ENCODE results near the gene C5orf22. TPM values are rescaled to one million over a fixed set of nuclear protein-coding genes. Genes with fewer than 3 reads are reported as not detected.

The C5orf22 gene
- total and polyA plus RNA-seq, 2 donors (not counting 1 experiment from before 2014, with no cell fraction given): 7.5 to 28.9 TPM

GRCh38 chr5:31585166-31585894 is 53.2 kb downstream of the C5orf22 start:
- Histone ChIP-seq H3K4me1 (ENCODE audit: control insufficient read depth in 2 of 2, insufficient read depth in 2 of 2, low read length in 2 of 2) (no peaks in the 10 kb centered on the region), H4K20me1 (ENCODE audit: control insufficient read depth, insufficient read depth, low read length, poor library complexity, severe bottlenecking) (no peaks in the 10 kb centered on the region), H3K4me2 (replicated peaks; ENCODE audit: low read depth, low read length, poor library complexity, severe bottlenecking) (no peak overlapping the region), H3K27ac (ENCODE audit: low read length in 2 of 2) (no peak overlapping the region), H3K27me3 (replicated peaks in 1 of 4; ENCODE audit: control extremely low read depth in 1 of 4, control insufficient read depth in 3 of 4, insufficient read depth in 4 of 4, low read length in 3 of 4) (no peaks in the 10 kb centered on the region), H3K36me3 (replicated peaks in 1 of 2; ENCODE audit: control extremely low read depth in 1 of 2, control insufficient read depth in 1 of 2, extremely low read depth in 1 of 2, insufficient read depth in 2 of 2, low read length in 1 of 2) (no peaks in the 10 kb centered on the region), H3K79me2 (ENCODE audit: control insufficient read depth, insufficient read depth, low read length) (no peaks in the 10 kb centered on the region), H3K9me3 (ENCODE audit: control extremely low read depth in 1 of 3, control insufficient read depth in 2 of 3, insufficient read depth in 1 of 3, low read length in 2 of 3) (no peaks in the 10 kb centered on the region), H3K9ac (ENCODE audit: low read length) (no peak overlapping the region), H2AFZ (ENCODE audit: insufficient read depth, low read depth, low read length, poor library complexity, severe bottlenecking) (no peak overlapping the region), H3K4me3 (ENCODE audit: control extremely low read depth in 1 of 5, extremely low read depth in 1 of 5, insufficient read depth in 1 of 5, low read depth in 2 of 5, low read length in 4 of 5) (no peak overlapping the region)
- Mint-ChIP-seq H3K27ac (no peak overlapping the region), H3K4me3 (no peak overlapping the region), H3K4me1 (no peaks in the 10 kb centered on the region), H3K9me3 (ENCODE audit: insufficient read depth) (no peaks in the 10 kb centered on the region), H3K27me3 (peaks cover 26% of the 10 kb centered on the region)
- CTCF ChIA-PET: no interaction called here
- POLR2A ChIA-PET: no interaction called here
- intact Hi-C loops (cut with micrococcal nuclease): no loop called here
- 92% methylated on average over 2 of the region's 3 CpGs for WGBS (ENCODE audit: insufficient coverage)
- DNase-seq (no peak), ATAC-seq (ENCODE audit: low read depth) (no peak)
- TF ChIP-seq CTCF (IDR thresholded peaks at IDR 0.05) (no peak), EZH2 (IDR thresholded peaks at IDR 0.05; ENCODE audit: borderline replicate concordance, insufficient read depth, low read depth, low read length, poor library complexity, severe bottlenecking) (no peak)

- no peak overlapping the region for H3K4me3 ChIP-seq (ENCODE audit: control extremely low read depth in 1 of 5, extremely low read depth in 1 of 5, insufficient read depth in 1 of 5, low read depth in 2 of 5, low read length in 4 of 5)
- H3K27ac Mint-ChIP-seq: no peak overlapping the region
- TF ChIP-seq EZH2 (IDR thresholded peaks at IDR 0.05; ENCODE audit: borderline replicate concordance, insufficient read depth, low read depth, low read length, poor library complexity, severe bottlenecking): no peak
- TF ChIP-seq CTCF (IDR thresholded peaks at IDR 0.05): no peak
- H2AFZ ChIP-seq (ENCODE audit: insufficient read depth, low read depth, low read length, poor library complexity, severe bottlenecking): no peak overlapping the region
- H3K9me3 Mint-ChIP-seq (ENCODE audit: insufficient read depth): no peaks in the 10 kb centered on the region
- no peak for DNase-seq
- no peaks in the 10 kb centered on the region for H4K20me1 ChIP-seq (ENCODE audit: control insufficient read depth, insufficient read depth, low read length, poor library complexity, severe bottlenecking)
- H3K27ac ChIP-seq (ENCODE audit: low read length in 2 of 2): no peak overlapping the region
- WGBS (ENCODE audit: insufficient coverage): 100% methylated on average over 1 of the region's 2 CpGs
- H3K27me3 Mint-ChIP-seq: peaks cover 26% of the 10 kb centered on the region
- no peak for ATAC-seq (ENCODE audit: low read depth)
- no peaks in the 10 kb centered on the region for H3K36me3 ChIP-seq (replicated peaks in 1 of 2; ENCODE audit: control extremely low read depth in 1 of 2, control insufficient read depth in 1 of 2, extremely low read depth in 1 of 2, insufficient read depth in 2 of 2, low read length in 1 of 2)
- POLR2A ChIA-PET: no interaction called here
- no peaks in the 10 kb centered on the region for H3K4me1 ChIP-seq (ENCODE audit: control insufficient read depth in 2 of 2, insufficient read depth in 2 of 2, low read length in 2 of 2)
- no peak overlapping the region for H3K9ac ChIP-seq (ENCODE audit: low read length)
- H3K4me3 Mint-ChIP-seq: no peak overlapping the region
- no peak overlapping the region for H3K4me2 ChIP-seq (replicated peaks; ENCODE audit: low read depth, low read length, poor library complexity, severe bottlenecking)
- H3K4me1 Mint-ChIP-seq: no peaks in the 10 kb centered on the region
- H3K9me3 ChIP-seq (ENCODE audit: control extremely low read depth in 1 of 3, control insufficient read depth in 2 of 3, insufficient read depth in 1 of 3, low read length in 2 of 3): no peaks in the 10 kb centered on the region
- no peaks in the 10 kb centered on the region for H3K27me3 ChIP-seq (replicated peaks in 1 of 4; ENCODE audit: control extremely low read depth in 1 of 4, control insufficient read depth in 3 of 4, insufficient read depth in 4 of 4, low read length in 3 of 4)
- intact Hi-C loops (cut with micrococcal nuclease): no loop called here
- CTCF ChIA-PET: no interaction called here
- no peaks in the 10 kb centered on the region for H3K79me2 ChIP-seq (ENCODE audit: control insufficient read depth, insufficient read depth, low read length)
Observed at GRCh38 chr5:31585895-31586270, 53.8 kb downstream of the C5orf22 start.
